Islet precursor cell (in vitro differentiated cells): ENCODE measurements around the gene VEGFB.

Experiments
- DNase-seq: peaks from one replicate; pipeline ENCODE4 v3.0.0-alpha.2; 2018

VEGFB gene

GRCh38 chr11:64247729-64248531 is 13.5 kb downstream of the VEGFB start:
- no peak for DNase-seq

GRCh38 chr11:64248578-64248977 is 14.2 kb downstream of the VEGFB start:
- no peak for DNase-seq

- no peak for DNase-seq
Observed at GRCh38 chr11:64249038-64249437, 14.7 kb downstream of the VEGFB start.

- DNase-seq = no peak
Observed at GRCh38 chr11:64249563-64250414, 15.4 kb downstream of the VEGFB start.

GRCh38 chr11:64250415-64251015 is 16.1 kb downstream of the VEGFB start:
- DNase-seq = no peak

GRCh38 chr11:64251016-64251752 is 16.8 kb downstream of the VEGFB start, which contains the start of gene PLCB3:
PLCB3 (plus strand) TSS chr11:64251530; CDS start chr11:64251650, 120 bp downstream.
- DNase-seq = peak; percentile 79

- DNase-seq = no peak
Observed at GRCh38 chr11:64251753-64252002, 17.3 kb downstream of the VEGFB start.

- DNase-seq = peak; percentile 75
Observed at GRCh38 chr11:64252003-64252872, 17.9 kb downstream of the VEGFB start.

GRCh38 chr11:64253043-64253442 is 18.7 kb downstream of the VEGFB start:
- DNase-seq = no peak

- no peak for DNase-seq
Observed at GRCh38 chr11:64253481-64253880, 19.1 kb downstream of the VEGFB start.

GRCh38 chr11:64254326-64254725 is 19.9 kb downstream of the VEGFB start:
- DNase-seq = no peak

GRCh38 chr11:64255135-64256128 is 21.0 kb downstream of the VEGFB start:
- no peak for DNase-seq

GRCh38 chr11:64256300-64256699 is 21.9 kb downstream of the VEGFB start:
- no peak for DNase-seq

- no peak for DNase-seq
Observed at GRCh38 chr11:64258356-64258755, 24.0 kb downstream of the VEGFB start.

GRCh38 chr11:64258946-64259532 is 24.7 kb downstream of the VEGFB start:
- DNase-seq = no peak

GRCh38 chr11:64259533-64260067 is 25.2 kb downstream of the VEGFB start:
- DNase-seq = no peak

- no peak for DNase-seq
Observed at GRCh38 chr11:64260147-64260708, 25.8 kb downstream of the VEGFB start.

- DNase-seq = no peak
Observed at GRCh38 chr11:64261556-64262080, 27.2 kb downstream of the VEGFB start.

GRCh38 chr11:64262271-64263002 is 28.1 kb downstream of the VEGFB start:
- DNase-seq = no peak
